HG02884 (cell line): ENCODE measurements around the gene ZNF394.

Experiments
- ATAC-seq: cut with Tn5 transposase; IDR thresholded peaks from one replicate; pipeline ENCODE4 v1.9.1; 2021; ENCODE audit warnings: mild to moderate bottlenecking, moderate library complexity; ENCODE audit not compliant: unreplicated experiment

Gene ZNF394

DNA sequence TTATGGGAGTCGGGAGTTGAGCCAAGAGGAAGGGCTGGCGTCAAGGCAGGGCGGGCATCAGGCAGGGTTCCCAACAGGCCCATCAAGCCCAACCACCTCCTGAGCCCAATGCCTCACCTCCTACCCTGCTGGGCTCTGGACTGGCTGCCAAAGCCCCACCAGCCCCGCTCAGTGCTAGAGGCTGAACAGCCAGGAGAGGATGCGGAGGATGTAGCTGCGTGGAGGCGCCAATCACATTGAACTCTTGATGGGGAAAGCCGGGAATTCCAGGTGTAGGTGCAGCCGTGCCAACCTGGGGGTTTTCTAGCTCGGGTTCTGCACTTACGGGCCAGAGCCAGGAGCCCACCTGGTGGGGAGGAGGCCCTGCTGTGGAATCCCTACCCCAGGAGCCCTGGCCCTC is 47.0 kb downstream of the ZNF394 start:
- no peak for ATAC-seq

DNA sequence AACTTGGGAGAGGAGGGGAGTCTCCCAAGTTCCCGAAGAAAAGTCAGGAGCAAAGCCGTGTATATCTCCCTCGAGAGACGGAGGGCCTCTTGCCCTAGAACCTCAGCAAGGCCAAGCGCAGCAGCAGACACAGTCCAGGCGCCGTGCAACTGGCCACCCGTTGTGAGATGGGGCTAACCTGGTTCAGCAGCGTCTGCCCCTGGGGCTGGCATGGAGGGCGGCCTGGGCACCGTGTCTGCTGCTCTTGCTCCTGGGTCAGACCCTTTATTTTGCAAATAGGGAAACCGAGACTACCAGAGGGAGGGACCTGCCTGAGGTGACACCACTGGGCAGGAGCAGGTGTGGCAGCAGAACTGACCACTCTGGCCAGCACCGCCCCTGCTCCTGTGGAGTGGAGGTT is 47.5 kb downstream of the ZNF394 start:
- no peak for ATAC-seq

DNA sequence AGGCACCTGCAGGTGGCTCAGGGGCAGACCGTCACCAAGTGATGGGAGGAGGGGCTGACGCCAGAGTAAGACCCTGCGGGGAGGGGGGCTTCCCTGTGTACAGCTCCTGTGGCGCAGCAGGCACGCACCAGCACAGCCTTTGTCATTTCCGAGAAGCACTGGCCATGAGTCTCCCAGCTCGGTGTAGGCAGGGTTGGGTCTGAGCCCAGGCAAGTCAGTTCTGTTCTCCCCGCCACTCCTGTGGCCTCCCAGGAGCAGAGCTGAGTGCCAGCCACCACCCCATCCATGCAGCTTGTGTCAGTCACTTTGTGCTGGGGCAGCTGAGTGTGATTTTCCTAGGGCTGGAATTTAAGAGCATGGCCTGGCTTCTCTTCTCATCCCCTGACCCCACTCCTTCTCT is 48.1 kb downstream of the ZNF394 start:
- no peak for ATAC-seq

DNA sequence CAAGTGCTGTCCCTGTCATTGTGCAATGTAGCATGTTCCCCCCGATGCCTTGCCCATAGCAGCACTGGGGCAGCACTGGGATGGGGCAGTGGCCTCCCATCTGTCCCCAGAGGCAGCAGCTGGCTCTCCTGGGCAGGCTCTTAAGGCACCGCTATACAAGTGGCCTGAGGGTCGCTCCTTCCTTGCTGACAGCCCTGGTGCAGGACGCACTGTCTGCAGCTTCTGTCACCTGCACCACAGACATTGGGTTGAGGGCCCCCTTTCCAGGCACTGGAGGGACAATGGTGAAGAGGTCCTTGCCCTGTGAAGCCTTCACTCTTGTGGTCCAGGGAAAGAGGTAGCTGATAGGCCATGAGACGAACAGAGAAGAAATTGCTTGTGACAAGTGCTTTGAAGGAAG is 50.8 kb downstream of the ZNF394 start:
- no peak for ATAC-seq

DNA sequence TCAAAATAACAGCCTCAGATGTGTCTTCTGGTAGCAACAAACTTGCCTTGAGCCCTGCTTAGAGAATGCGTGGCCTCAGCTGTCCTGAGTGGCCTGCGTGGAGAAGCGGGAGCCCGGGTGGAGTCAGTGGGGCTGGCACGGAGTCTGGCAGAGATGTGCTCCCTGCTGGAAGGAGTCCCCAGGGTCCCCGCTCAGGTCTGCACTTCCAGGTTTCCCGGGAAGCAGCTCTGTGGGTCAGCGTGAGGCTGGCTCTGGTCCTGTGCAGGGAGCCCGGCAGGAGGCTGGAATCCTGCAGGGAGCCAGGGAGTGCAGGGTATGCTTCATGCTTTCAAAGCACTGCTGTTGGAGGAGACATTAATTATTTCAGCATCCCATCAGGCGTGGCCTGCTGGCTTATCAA is 51.2 kb downstream of the ZNF394 start:
- no peak for ATAC-seq

DNA sequence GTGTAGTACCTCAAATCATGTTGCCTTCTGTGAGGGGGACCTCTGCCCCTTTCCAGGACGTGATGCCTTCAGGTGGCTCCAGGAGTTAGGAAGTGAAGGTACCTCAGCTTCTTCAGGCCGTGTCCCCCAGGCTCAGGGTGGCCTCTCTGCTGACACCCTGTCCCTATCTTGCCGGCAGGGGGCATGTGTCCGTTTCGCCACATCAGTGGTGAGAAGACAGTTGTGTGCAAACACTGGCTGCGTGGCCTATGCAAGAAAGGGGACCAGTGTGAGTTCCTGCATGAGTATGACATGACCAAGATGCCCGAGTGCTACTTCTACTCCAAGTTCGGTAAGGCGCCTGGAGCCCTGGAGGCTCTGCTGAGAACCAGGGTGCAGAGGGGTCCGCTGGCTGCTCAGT is 52.1 kb downstream of the ZNF394 start:
- no peak for ATAC-seq

DNA sequence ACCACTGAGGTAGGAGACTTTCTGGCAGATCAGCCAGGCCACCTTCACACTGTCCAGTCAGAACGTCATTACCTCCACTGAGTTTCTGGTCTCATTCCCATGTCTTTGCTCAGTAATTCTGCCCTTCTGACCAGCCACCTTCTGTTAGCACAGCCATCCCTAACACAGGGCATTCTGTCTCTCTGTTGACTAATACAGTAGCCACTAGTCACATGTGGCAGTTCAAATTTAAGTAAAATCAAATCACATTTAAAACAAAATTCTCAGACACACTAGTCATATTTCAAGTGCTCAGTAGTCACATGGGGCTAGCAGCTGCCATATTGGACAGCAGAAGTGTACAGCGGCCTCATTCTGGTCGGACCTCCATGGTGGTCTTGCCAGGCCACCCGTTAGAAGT is 54.0 kb downstream of the ZNF394 start:
- ATAC-seq: no peak
